Endodermal cell (in vitro differentiated cells): ENCODE measurements around the gene PLSCR5. TPM values are rescaled to one million over a fixed set of nuclear protein-coding genes. Genes with fewer than 3 reads are reported as not detected.

Experiments used
- DNase-seq: peaks from one replicate; pipeline ENCODE4 v3.0.0-alpha.2; 2017
- H3K27ac ChIP-seq: 2 replicates; pipeline ENCODE4 v1.5.1; 2013; ENCODE audit warnings: mild to moderate bottlenecking, low read depth, low read length, moderate library complexity
- H3K27me3 ChIP-seq: 2 replicates; pipeline ENCODE4 v1.6.1; 2013; ENCODE audit warnings: mild to moderate bottlenecking, low read length, moderate library complexity; ENCODE audit not compliant: insufficient read depth, control insufficient read depth, poor library complexity, severe bottlenecking
- H3K36me3 ChIP-seq: 2 replicates; pipeline ENCODE4 v1.7.0; 2013; ENCODE audit warnings: mild to moderate bottlenecking, low read length, moderate library complexity; ENCODE audit not compliant: control insufficient read depth, insufficient read depth
- H3K4me1 ChIP-seq: one replicate; pipeline ENCODE4 v1.7.0; 2013; ENCODE audit warnings: low read length; ENCODE audit not compliant: control insufficient read depth, insufficient read depth
- H3K4me3 ChIP-seq: 2 replicates; pipeline ENCODE4 v1.5.1; 2013; ENCODE audit warnings: mild to moderate bottlenecking, low read length, moderate library complexity
- H3K9ac ChIP-seq: 2 replicates; pipeline ENCODE4 v1.6.1; 2013; ENCODE audit warnings: mild to moderate bottlenecking, low read length, moderate library complexity; ENCODE audit not compliant: poor library complexity, severe bottlenecking; ENCODE audit errors: extremely low read depth
- H3K9me3 ChIP-seq: 2 replicates; pipeline ENCODE4 v1.6.1; 2013; ENCODE audit warnings: mild to moderate bottlenecking, low read length, moderate library complexity; ENCODE audit not compliant: control insufficient read depth
- H3K27ac Mint-ChIP-seq: 2 replicates; pipeline ENCODE4 v1.8.0; 2020; ENCODE audit warnings: mixed read lengths
- H3K27me3 Mint-ChIP-seq: 2 replicates; pipeline ENCODE4 v1.8.0; 2021; ENCODE audit warnings: mild to moderate bottlenecking, mixed read lengths; ENCODE audit not compliant: insufficient read depth
- H3K36me3 Mint-ChIP-seq: 2 replicates; pipeline ENCODE4 v1.8.0; 2020; ENCODE audit warnings: low read depth, mixed read lengths
- H3K4me1 Mint-ChIP-seq: 2 replicates; pipeline ENCODE4 v1.8.0; 2020; ENCODE audit warnings: mixed read lengths
- H3K4me3 Mint-ChIP-seq: 2 replicates; pipeline ENCODE4 v1.8.0; 2020; ENCODE audit warnings: mild to moderate bottlenecking, moderate library complexity, mixed read lengths
- H3K9me3 Mint-ChIP-seq: 2 replicates; pipeline ENCODE4 v1.8.0; 2020; ENCODE audit warnings: mild to moderate bottlenecking, mixed read lengths
- WGBS, 2 experiments: methylation state at CpG; one replicate each; pipeline versions ENCODE4 v1.1.5 to v1.1.7; 2013; ENCODE audit warnings: missing lambda C conversion rate in 2 of 2, mixed read lengths in 1 of 2; ENCODE audit not compliant: insufficient coverage in 1 of 2, insufficient read length in 1 of 2; 5-methylcytosine and 5-hydroxymethylcytosine counted together
- total RNA-seq, 2 donors: library from RNA; stranded (reverse); fragmentation: NEBNext Ultra II Directional in 1 of 2; extraction: Animal tissue kit (Norgen Biotek cat#: 25700) in 1 of 2; gene quantifications; 2 replicates in 1 of 2; 3 replicates in 1 of 2; pipeline ENCODE4 v1.2.1, GENCODE V29; 2021
- TF ChIP-seq, protein P1 (sequence below): fragments of 200-600 bp; sonication (generic); conservative IDR thresholded peaks from 2 replicates; pipeline ENCODE4 v1.5.0; 2021; ENCODE audit warnings: antibody characterized with exemption, mild to moderate bottlenecking

The PLSCR5 gene
- total RNA-seq, 2 donors from 2014 or later = not detected

DNA sequence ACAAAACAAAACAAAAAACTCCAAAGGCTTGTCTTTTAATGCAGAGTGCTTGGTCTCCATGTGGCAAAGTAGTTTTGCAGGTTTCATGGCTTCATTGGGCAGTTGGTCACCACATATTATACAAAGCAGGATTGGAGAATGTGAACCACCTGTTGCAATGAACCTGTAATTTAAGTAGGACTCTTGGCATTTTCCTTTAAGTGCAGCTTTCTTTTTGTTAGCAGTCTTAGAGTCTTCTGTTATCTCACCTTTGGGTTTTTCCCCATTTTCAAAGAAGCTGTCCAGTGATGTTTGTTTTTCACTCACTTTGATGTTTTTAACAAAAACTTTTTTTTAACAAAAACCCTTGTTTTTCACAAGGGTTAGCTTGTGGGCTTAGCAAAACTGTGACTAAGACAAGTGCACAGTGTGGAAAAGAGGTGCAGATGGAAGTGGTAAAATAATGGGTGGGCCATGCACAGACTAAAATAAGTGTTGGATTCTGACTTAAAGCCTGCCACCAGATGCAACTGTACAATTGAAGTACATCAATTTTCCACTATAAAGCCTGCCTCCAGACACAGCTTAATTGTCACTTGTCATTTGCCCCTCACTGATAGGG lies 57.8 kb downstream of the PLSCR5 start:
- H3K4me3 Mint-ChIP-seq = no peak overlapping the region
- H3K4me3 ChIP-seq = no peak overlapping the region
- H3K27ac ChIP-seq = no peak overlapping the region
- H3K36me3 ChIP-seq = no peaks in the 10 kb centered on the region
- H3K4me1 Mint-ChIP-seq = peaks cover 13% of the 10 kb centered on the region
- TF ChIP-seq, protein P1, sequence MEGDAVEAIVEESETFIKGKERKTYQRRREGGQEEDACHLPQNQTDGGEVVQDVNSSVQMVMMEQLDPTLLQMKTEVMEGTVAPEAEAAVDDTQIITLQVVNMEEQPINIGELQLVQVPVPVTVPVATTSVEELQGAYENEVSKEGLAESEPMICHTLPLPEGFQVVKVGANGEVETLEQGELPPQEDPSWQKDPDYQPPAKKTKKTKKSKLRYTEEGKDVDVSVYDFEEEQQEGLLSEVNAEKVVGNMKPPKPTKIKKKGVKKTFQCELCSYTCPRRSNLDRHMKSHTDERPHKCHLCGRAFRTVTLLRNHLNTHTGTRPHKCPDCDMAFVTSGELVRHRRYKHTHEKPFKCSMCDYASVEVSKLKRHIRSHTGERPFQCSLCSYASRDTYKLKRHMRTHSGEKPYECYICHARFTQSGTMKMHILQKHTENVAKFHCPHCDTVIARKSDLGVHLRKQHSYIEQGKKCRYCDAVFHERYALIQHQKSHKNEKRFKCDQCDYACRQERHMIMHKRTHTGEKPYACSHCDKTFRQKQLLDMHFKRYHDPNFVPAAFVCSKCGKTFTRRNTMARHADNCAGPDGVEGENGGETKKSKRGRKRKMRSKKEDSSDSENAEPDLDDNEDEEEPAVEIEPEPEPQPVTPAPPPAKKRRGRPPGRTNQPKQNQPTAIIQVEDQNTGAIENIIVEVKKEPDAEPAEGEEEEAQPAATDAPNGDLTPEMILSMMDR = no peak
- peaks cover 4% of the 10 kb centered on the region for H3K36me3 Mint-ChIP-seq
- no peak overlapping the region for H3K27ac Mint-ChIP-seq
- no peak for DNase-seq
- no peak overlapping the region for H3K9ac ChIP-seq
- no peaks in the 10 kb centered on the region for H3K4me1 ChIP-seq
- no peaks in the 10 kb centered on the region for H3K27me3 Mint-ChIP-seq
- H3K9me3 Mint-ChIP-seq = no peaks in the 10 kb centered on the region
- no peaks in the 10 kb centered on the region for H3K9me3 ChIP-seq
- H3K27me3 ChIP-seq = no peaks in the 10 kb centered on the region

DNA sequence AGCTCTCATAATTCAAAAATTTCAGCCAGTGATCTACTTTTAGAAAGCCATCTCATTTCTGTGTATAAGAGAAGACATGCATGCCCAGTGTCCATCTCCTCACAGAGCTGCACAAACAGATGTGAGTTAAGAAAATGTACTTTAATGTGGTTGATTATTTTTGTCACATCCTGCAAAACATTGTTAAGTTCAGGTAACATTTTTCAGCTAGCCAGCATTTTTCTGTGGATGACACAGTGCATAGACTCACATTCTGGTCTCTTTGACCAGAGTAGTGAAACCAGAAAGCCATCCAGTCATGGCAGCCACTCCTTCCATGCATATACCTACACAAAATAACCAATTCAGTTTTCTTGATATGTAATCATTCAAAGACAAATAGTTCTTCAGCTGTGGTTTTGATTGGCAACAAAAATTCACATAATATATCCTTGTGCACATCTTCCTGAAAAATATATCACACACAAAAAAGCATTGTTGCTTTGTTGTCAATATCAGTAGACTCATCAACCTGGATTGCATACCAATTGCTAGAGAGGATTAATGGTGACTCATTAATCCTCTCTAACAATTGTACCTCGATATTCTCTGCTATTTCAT lies 58.7 kb downstream of the PLSCR5 start:
- 86% methylated on average over 1 of the region's 1 CpG; no CpG with 5 or more reads in 1 of the 2 experiments for WGBS, 2 experiments
- peaks cover 21% of the 10 kb centered on the region for H3K4me1 Mint-ChIP-seq
- H3K27ac ChIP-seq = no peak overlapping the region
- H3K9ac ChIP-seq = no peak overlapping the region
- H3K4me1 ChIP-seq = no peaks in the 10 kb centered on the region
- H3K4me3 ChIP-seq = no peak overlapping the region
- no peaks in the 10 kb centered on the region for H3K9me3 ChIP-seq
- H3K36me3 ChIP-seq = peaks cover 9% of the 10 kb centered on the region
- peaks cover 12% of the 10 kb centered on the region for H3K36me3 Mint-ChIP-seq
- no peak overlapping the region for H3K27ac Mint-ChIP-seq
- no peak for DNase-seq
- no peak overlapping the region for H3K4me3 Mint-ChIP-seq
- no peaks in the 10 kb centered on the region for H3K27me3 Mint-ChIP-seq
- H3K9me3 Mint-ChIP-seq = no peaks in the 10 kb centered on the region
- TF ChIP-seq, protein P1 = no peak
- H3K27me3 ChIP-seq = no peaks in the 10 kb centered on the region

DNA sequence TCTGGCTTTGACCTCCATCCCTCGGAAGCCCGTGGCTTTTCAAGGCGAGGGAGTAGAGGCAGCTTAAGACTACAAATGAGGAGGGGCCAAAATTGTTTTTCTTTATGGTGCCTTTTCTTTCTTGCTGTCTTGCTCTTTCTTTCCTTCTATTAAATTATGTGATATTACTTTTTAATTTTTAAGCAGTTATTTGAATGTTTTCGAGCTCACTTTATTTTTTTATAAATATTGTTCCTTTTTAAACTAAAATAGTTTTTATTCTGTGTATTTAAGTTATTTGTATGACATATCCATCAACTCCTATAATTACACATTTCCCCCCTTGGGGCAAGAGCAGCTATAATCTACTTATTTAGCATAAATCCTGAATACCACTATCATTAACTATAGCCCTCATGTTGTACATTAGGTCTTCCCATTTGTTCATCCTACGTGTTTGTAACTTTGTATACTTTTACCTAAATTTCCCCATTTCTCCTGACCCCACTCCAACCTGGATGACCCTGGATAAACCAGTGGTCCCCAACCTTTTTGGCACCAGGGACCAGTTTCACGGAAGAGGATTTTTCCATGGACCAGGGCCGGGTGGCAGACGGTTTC lies 60.1 kb downstream of the PLSCR5 start:
- H3K27me3 ChIP-seq = no peaks in the 10 kb centered on the region
- 20 to 54% methylated on average over 4 to 7 of the region's 8 CpGs for WGBS, 2 experiments
- peak overlapping the region; percentile 93 for H3K9ac ChIP-seq
- TF ChIP-seq, protein P1 = peak; percentile 6
- H3K27ac Mint-ChIP-seq = peak overlapping the region; percentile 93
- no peak for DNase-seq
- no peaks in the 10 kb centered on the region for H3K27me3 Mint-ChIP-seq
- peak overlapping the region; percentile 95 for H3K4me3 ChIP-seq
- peaks cover 11% of the 10 kb centered on the region for H3K9me3 ChIP-seq
- H3K27ac ChIP-seq = no peak overlapping the region
- peaks cover 27% of the 10 kb centered on the region for H3K36me3 Mint-ChIP-seq
- peaks cover 22% of the 10 kb centered on the region for H3K36me3 ChIP-seq
- peak overlapping the region; percentile 95 for H3K4me3 Mint-ChIP-seq
- no peaks in the 10 kb centered on the region for H3K4me1 ChIP-seq
- peaks cover 24% of the 10 kb centered on the region for H3K4me1 Mint-ChIP-seq
- peaks cover 6% of the 10 kb centered on the region for H3K9me3 Mint-ChIP-seq
